K562 (cell line): ENCODE measurements around the gene BTBD18. TPM values are rescaled to one million over a fixed set of nuclear protein-coding genes. Genes with fewer than 3 reads are reported as not detected.
A peak's percentile ranks its signal among the peaks of the same experiment; 100 is the strongest.

ENCODE experiments used
- ATAC-seq: fragments of 200-7000 bp; cut with Tn5 transposase; 3 replicates; pipeline ENCODE4 v1.9.1; 2020; ENCODE audit warnings: moderate library complexity
- BruUV-seq: library from RNA; stranded (reverse); fragments of 400-500 nt; replicated peaks from 2 replicates; lab custom pipeline; 2021; lab: Mats Ljungman, UMichigan
- CTCF ChIA-PET: fragments of 300-600 bp; formaldehyde crosslinking; extraction: SDS; loops from one replicate; lab custom pipeline; 2021; ENCODE audit warnings: low intra/inter-chr PET ratio; lab: Yijun Ruan, JAX
- POLR2A ChIA-PET: fragments of 300-600, 350-650 bp; sonication (Branson Sonifier 250); formaldehyde crosslinking; extraction: SDS; loops from one replicate; lab custom pipeline; 2021; ENCODE audit warnings: antibody characterized with exemption, inconsistent platforms; lab: Yijun Ruan, JAX
- DNase-seq, 4 experiments: peaks; one replicate each; pipeline versions ENCODE4 v3.0.0 to v3.0.0-alpha.2; 2011 to 2018; ENCODE audit warnings: low spot score in 3 of 4, mixed read lengths in 3 of 4; ENCODE audit errors: extremely low read depth in 1 of 4
- FAIRE-seq: peaks from 2 replicates; lab custom pipeline; 2011; peaks lifted over from hg19 to GRCh38; lab: Jason Lieb, UNC
- H2AFZ ChIP-seq: 2 replicates; pipeline ENCODE4 v1.6.0; 2011; ENCODE audit warnings: low read depth, low read length, control low read depth, inconsistent platforms
- H3K27ac ChIP-seq: fragments of 200-600 bp; 3 replicates; pipeline ENCODE4 v1.8.0; 2011; ENCODE audit warnings: low read depth, mild to moderate bottlenecking, control low read depth, inconsistent platforms, low read length, moderate library complexity, mixed read lengths; ENCODE audit errors: extremely low read depth
- H3K27me3 ChIP-seq, 2 experiments: fragments of 300-600 bp in 1 of 2; 2 replicates in 1 of 2; 3 replicates in 1 of 2; pipeline versions ENCODE4 v1.6.0 to v1.8.0; 2011; ENCODE audit warnings: inconsistent platforms in 2 of 2, low read length in 2 of 2, mild to moderate bottlenecking in 1 of 2, mixed read lengths in 1 of 2, moderate library complexity in 1 of 2; ENCODE audit not compliant: control insufficient read depth in 2 of 2, insufficient read depth in 2 of 2
- H3K36me3 ChIP-seq: fragments of 300-600 bp; 3 replicates; pipeline ENCODE4 v1.8.0; 2011; ENCODE audit warnings: mild to moderate bottlenecking, low read length, inconsistent platforms; ENCODE audit not compliant: control insufficient read depth, insufficient read depth
- H3K4me1 ChIP-seq, 2 experiments: fragments of 200-600 bp in 1 of 2; replicated peaks in 1 of 2; 2 replicates in 1 of 2; 3 replicates in 1 of 2; pipeline versions ENCODE4 v1.5.1 to v1.8.0; 2011; ENCODE audit warnings: inconsistent platforms in 2 of 2, low read length in 2 of 2, mild to moderate bottlenecking in 1 of 2, mixed read lengths in 1 of 2, moderate library complexity in 1 of 2; ENCODE audit not compliant: control insufficient read depth in 2 of 2, insufficient read depth in 2 of 2
- H3K4me2 ChIP-seq: 2 replicates; pipeline ENCODE4 v1.6.1; 2011; ENCODE audit warnings: low read length, control low read depth, inconsistent platforms, mixed read lengths; ENCODE audit not compliant: insufficient read depth
- H3K4me3 ChIP-seq: fragments of 200-600 bp; sonication (generic), shearing (Covaris generic); 2 replicates; pipeline ENCODE4 v1.5.1; 2016; ENCODE audit warnings: control low read depth, inconsistent platforms
- H3K79me2 ChIP-seq: fragments of 200-600 bp; 3 replicates; pipeline ENCODE4 v1.8.0; 2011; ENCODE audit warnings: low read length, inconsistent platforms; ENCODE audit not compliant: control insufficient read depth, insufficient read depth
- H3K9ac ChIP-seq, 2 experiments: 2 replicates each; pipeline versions ENCODE4 v1.6.0 to v1.6.1; 2011; ENCODE audit warnings: low read depth in 2 of 2, low read length in 2 of 2, control low read depth in 1 of 2, inconsistent platforms in 1 of 2, mild to moderate bottlenecking in 1 of 2, mixed read lengths in 1 of 2; ENCODE audit not compliant: insufficient read depth in 1 of 2
- H3K9me1 ChIP-seq: one replicate; pipeline ENCODE4 v1.6.0; 2011; ENCODE audit warnings: inconsistent platforms, mild to moderate bottlenecking, low read length, moderate library complexity; ENCODE audit not compliant: control insufficient read depth, insufficient read depth
- H3K9me3 ChIP-seq: replicated peaks from 2 replicates; pipeline ENCODE4 v1.5.1; 2011; ENCODE audit warnings: low read depth, low read length, inconsistent platforms; ENCODE audit not compliant: control insufficient read depth, insufficient read depth
- H4K20me1 ChIP-seq: replicated peaks from 2 replicates; pipeline ENCODE4 v1.6.1; 2011; ENCODE audit warnings: low read length, inconsistent platforms, mixed read lengths; ENCODE audit not compliant: control insufficient read depth, insufficient read depth
- ARID1B ChIP-seq: fragments of 450-650 bp; IDR thresholded peaks from 2 replicates; pipeline ENCODE4 v1.6.1; 2016; ENCODE audit warnings: antibody characterized with exemption, mild to moderate bottlenecking, inconsistent platforms
- ETV1 ChIP-seq: fragments of 450-650 bp; conservative IDR thresholded peaks from 2 replicates; pipeline ENCODE4 v1.6.1; 2016; ENCODE audit warnings: missing genetic modification characterization, control low read depth, low read depth, missing compliant biosample characterization
- HEY1 ChIP-seq: fragments of 250-450 bp; sonication (Bioruptor Pico); IDR thresholded peaks from 2 replicates; pipeline ENCODE4 v1.5.0; 2020; ENCODE audit warnings: mild to moderate bottlenecking, moderate library complexity, borderline replicate concordance
- HNRNPLL ChIP-seq: fragments of 200-400 bp; formaldehyde crosslinking; IDR thresholded peaks from 2 replicates; pipeline ENCODE4 v1.6.1; 2017; ENCODE audit warnings: low read length, low read depth, mild to moderate bottlenecking; ENCODE audit not compliant: poor library complexity, severe bottlenecking
- HOMEZ ChIP-seq: fragments of 250-450 bp; sonication (Bioruptor Pico); IDR thresholded peaks from 2 replicates; pipeline ENCODE4 v1.4.0; 2020; ENCODE audit warnings: mild to moderate bottlenecking, moderate library complexity
- MEF2A ChIP-seq: IDR thresholded peaks from 2 replicates; pipeline ENCODE4 v1.6.1; 2011; ENCODE audit warnings: low read depth, mild to moderate bottlenecking, low read length, moderate library complexity; ENCODE audit not compliant: control insufficient read depth
- MLX ChIP-seq, 2 experiments: fragments of 450-650 bp in 1 of 2; sonication (generic) in 1 of 2; formaldehyde crosslinking; conservative IDR thresholded peaks; 2 replicates each; pipeline versions ENCODE4 v1.4.0 to v1.8.1; 2020 to 2022; ENCODE audit warnings: mild to moderate bottlenecking in 1 of 2, missing genetic modification reagents in 1 of 2
- PHF8 ChIP-seq: fragments of 200-600 bp; sonication (generic); IDR thresholded peaks from 2 replicates; pipeline ENCODE4 v1.6.1; 2012; ENCODE audit warnings: mixed run types, mild to moderate bottlenecking, inconsistent platforms, low read length, moderate library complexity, borderline replicate concordance
- PRMT5 ChIP-seq: sonication (generic); formaldehyde crosslinking; IDR thresholded peaks from 2 replicates; pipeline ENCODE4 v1.5.0; 2020; ENCODE audit warnings: missing genetic modification reagents
- RBM14 ChIP-seq: fragments of 200-400 bp; formaldehyde crosslinking; IDR thresholded peaks from 2 replicates; pipeline ENCODE4 v1.6.1; 2018; ENCODE audit warnings: low read depth, mild to moderate bottlenecking, low read length, moderate library complexity, borderline replicate concordance; ENCODE audit not compliant: insufficient read depth
- SRSF1 ChIP-seq: fragments of 200-400 bp; formaldehyde crosslinking; IDR thresholded peaks from 2 replicates; pipeline ENCODE4 v1.6.1; 2017; ENCODE audit warnings: mild to moderate bottlenecking, low read depth, low read length, moderate library complexity
- SRSF9 ChIP-seq: fragments of 200-400 bp; formaldehyde crosslinking; IDR thresholded peaks from 2 replicates; pipeline ENCODE4 v1.6.1; 2017; ENCODE audit warnings: low read depth, low read length, borderline replicate concordance
- TAL1 ChIP-seq: fragments of 450-650 bp; IDR thresholded peaks from 2 replicates; pipeline ENCODE4 v1.6.1; 2016; ENCODE audit warnings: mild to moderate bottlenecking
- ZNF143 ChIP-seq: sonication (generic); formaldehyde crosslinking; IDR thresholded peaks from 2 replicates; pipeline ENCODE4 v1.9.0; 2022; ENCODE audit warnings: mild to moderate bottlenecking, missing genetic modification reagents
- ZNF561 ChIP-seq: fragments of 450-650 bp; formaldehyde crosslinking; conservative IDR thresholded peaks from 2 replicates; pipeline ENCODE4 v1.4.0; 2020; ENCODE audit warnings: mild to moderate bottlenecking, moderate library complexity
- ZNF668 ChIP-seq: fragments of 250-450 bp; sonication (Bioruptor Pico); IDR thresholded peaks from 2 replicates; pipeline ENCODE4 v1.8.0; 2022; ENCODE audit warnings: mild to moderate bottlenecking, inconsistent platforms
- in situ Hi-C: fragments of 300-500 bp; cut with MboI; formaldehyde crosslinking; loops from 4 replicates; pipeline ENCODE4 v1.15.0; 2018; ENCODE audit warnings: inconsistent platforms, mixed read lengths
- intact Hi-C: fragments of 100-400 bp; cut with micrococcal nuclease; formaldehyde crosslinking; loops from 2 replicates; pipeline ENCODE4 v1.14.2; 2022
- polyA plus RNA-seq, 8 experiments: library from polyadenylated mRNA; depleted of rRNA in 4 of 8; stranded (reverse) in 5 of 8; unstranded in 3 of 8; fragments of >200 nt; fragmentation: Nextera tagmentation in 2 of 8; fragmentation: Illumina TruSeq in 1 of 8; extraction: Ambion mirVana in 2 of 8; extraction: Trizol in 1 of 8; gene quantifications; 2 replicates each; pipeline versions ENCODE4 v1.2.1 to v1.2.3, GENCODE V29; 2011 to 2014; ENCODE audit warnings: inconsistent platforms in 1 of 8, missing spikeins in 1 of 8
- total RNA-seq, 7 experiments: library from RNA; depleted of rRNA in 6 of 7; stranded (reverse); fragments of >200 nt in 6 of 7; fragmentation: Illumina TruSeq in 2 of 7; extraction: Trizol in 2 of 7; gene quantifications; 2 replicates each; pipeline versions ENCODE4 v1.2.1 to v1.2.3, GENCODE V29; 2011 to 2021; ENCODE audit warnings: low replicate concordance in 1 of 7
- TF ChIP-seq, protein P1 (sequence below), 2 experiments: fragments of 450-650 bp in 1 of 2; IDR thresholded peaks; 2 replicates each; pipeline ENCODE4 v1.6.1; 2011 to 2017; ENCODE audit warnings: low read depth in 2 of 2, antibody characterized with exemption in 1 of 2, borderline replicate concordance in 1 of 2, low read length in 1 of 2, mild to moderate bottlenecking in 1 of 2, mixed read lengths in 1 of 2; ENCODE audit not compliant: control insufficient read depth in 1 of 2

BTBD18 gene
- total and polyA plus RNA-seq, 9 of the 15 experiments (the other 6 are each of a cell fraction or from before 2014, with no cell fraction given) = 0.06 TPM; not detected in 8

DNA sequence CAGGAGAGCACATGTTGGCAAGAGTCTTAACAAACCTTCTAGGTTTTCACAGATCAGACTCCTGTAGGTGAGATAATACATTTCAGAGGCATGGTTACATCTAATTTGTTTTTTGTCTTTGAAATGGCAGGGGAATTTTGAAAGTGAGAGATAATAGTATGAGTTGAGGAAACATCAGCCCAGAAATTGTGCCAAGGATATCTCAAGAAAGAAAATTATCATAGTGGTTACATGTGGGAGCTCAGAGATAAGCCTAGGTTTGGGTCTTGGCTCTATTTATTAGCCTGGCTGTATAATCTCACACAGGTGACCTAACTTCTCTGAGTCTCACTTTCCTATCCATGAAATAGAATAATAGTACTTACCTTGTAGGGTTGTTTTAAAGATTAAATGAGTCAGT lies 443 bp downstream of the BTBD18 start:
- no peaks in the 10 kb centered on the region for H3K9me1 ChIP-seq
- peaks cover 3% of the 10 kb centered on the region; the same call in 1 of the 3 replicates for H3K36me3 ChIP-seq
- H3K4me3 ChIP-seq = no peak overlapping the region
- BruUV-seq = no TSS peak
- ATAC-seq (peak; percentile 45), FAIRE-seq (no peak), DNase-seq (no peak)
- no peaks in the 10 kb centered on the region for H3K9me3 ChIP-seq
- intact Hi-C loops = loop anchor here (1.0 kb wide), 1 partner anchor 49 kb away; no protein-coding TSS in a partner anchor
- peak overlapping the region; percentile 6; the same call in 1 of the 3 replicates for H3K27ac ChIP-seq
- no peaks in the 10 kb centered on the region for H4K20me1 ChIP-seq
- in situ Hi-C loops = no loop called here
- ChIA-PET POLR2A (interaction anchor here (0.5 to 3.2 kb wide), 6 partner anchors 9 to 53 kb away, joined by 3 to 25 read pairs (median 4); partner anchors contain the start of genes CTNND1 and SELENOH), CTCF (interaction anchor here (1.2 kb wide), 1 partner anchor 49 kb away, joined by 5 read pairs; no protein-coding TSS in a partner anchor)
- H3K4me1 ChIP-seq = peaks cover 0 to 11% of the 10 kb centered on the region in 2 experiments; a peak in 2 of 5 replicates
- H3K79me2 ChIP-seq = no peaks in the 10 kb centered on the region
- H3K9ac ChIP-seq = no peak overlapping the region
- H2AFZ ChIP-seq = no peak overlapping the region
- H3K27me3 ChIP-seq = no peaks in the 10 kb centered on the region
- no peak overlapping the region for H3K4me2 ChIP-seq
- no peak for TF ChIP-seq SRSF1
- TF ChIP-seq ZNF561 = no peak
- TF ChIP-seq ZNF143 (CRISPR knock-in tag) = no peak
- no peak for TF ChIP-seq HOMEZ
- TF ChIP-seq HNRNPLL = no peak
- no peak for TF ChIP-seq ETV1 (tag)
- TF ChIP-seq, protein P1, sequence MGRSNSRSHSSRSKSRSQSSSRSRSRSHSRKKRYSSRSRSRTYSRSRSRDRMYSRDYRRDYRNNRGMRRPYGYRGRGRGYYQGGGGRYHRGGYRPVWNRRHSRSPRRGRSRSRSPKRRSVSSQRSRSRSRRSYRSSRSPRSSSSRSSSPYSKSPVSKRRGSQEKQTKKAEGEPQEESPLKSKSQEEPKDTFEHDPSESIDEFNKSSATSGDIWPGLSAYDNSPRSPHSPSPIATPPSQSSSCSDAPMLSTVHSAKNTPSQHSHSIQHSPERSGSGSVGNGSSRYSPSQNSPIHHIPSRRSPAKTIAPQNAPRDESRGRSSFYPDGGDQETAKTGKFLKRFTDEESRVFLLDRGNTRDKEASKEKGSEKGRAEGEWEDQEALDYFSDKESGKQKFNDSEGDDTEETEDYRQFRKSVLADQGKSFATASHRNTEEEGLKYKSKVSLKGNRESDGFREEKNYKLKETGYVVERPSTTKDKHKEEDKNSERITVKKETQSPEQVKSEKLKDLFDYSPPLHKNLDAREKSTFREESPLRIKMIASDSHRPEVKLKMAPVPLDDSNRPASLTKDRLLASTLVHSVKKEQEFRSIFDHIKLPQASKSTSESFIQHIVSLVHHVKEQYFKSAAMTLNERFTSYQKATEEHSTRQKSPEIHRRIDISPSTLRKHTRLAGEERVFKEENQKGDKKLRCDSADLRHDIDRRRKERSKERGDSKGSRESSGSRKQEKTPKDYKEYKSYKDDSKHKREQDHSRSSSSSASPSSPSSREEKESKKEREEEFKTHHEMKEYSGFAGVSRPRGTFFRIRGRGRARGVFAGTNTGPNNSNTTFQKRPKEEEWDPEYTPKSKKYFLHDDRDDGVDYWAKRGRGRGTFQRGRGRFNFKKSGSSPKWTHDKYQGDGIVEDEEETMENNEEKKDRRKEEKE (IDR thresholded peaks at IDR 0.05; ENCODE audit: borderline replicate concordance in 1 of 2, control insufficient read depth in 1 of 2, low read depth in 2 of 2, low read length in 1 of 2) = no peak
- no peak for TF ChIP-seq ZNF668 (CRISPR knock-in tag)
- no peak for TF ChIP-seq MLX (CRISPR knock-in tag; conservative IDR thresholded peaks at IDR 0.05)
- no peak for TF ChIP-seq PRMT5 (CRISPR knock-in tag)
- TF ChIP-seq ARID1B = peak; percentile 33
- no peak for TF ChIP-seq RBM14
- TF ChIP-seq TAL1 = 0 out of 2 replicates have a peak, but pooled peaks have one; percentile 7
- TF ChIP-seq HEY1 (CRISPR knock-in tag) = no peak
- TF ChIP-seq PHF8 = no peak
- no peak for TF ChIP-seq MEF2A
- TF ChIP-seq SRSF9 = no peak
